HG03378 (cell line): ENCODE measurements around the gene RNF225.
"Not testable (repeated sequence)": the region's sequence is repeated elsewhere in the genome, so short reads cannot be mapped to it uniquely, and the experiment has no call there.

Experiments used
- ATAC-seq: cut with Tn5 transposase; IDR thresholded peaks from one replicate; pipeline ENCODE4 v1.9.1; 2021; ENCODE audit warnings: mild to moderate bottlenecking, moderate library complexity; ENCODE audit not compliant: unreplicated experiment

Gene RNF225

GRCh38 chr19:58395220-58395978 is at the start of gene RNF225:
TSS of gene RNF225 (plus strand) at chr19:58395656. CDS start at chr19:58396090, 434 bp downstream.
- no peak for ATAC-seq

GRCh38 chr19:58346961-58347929 is 48.2 kb upstream of the RNF225 start:
- peak; percentile 60 for ATAC-seq

GRCh38 chr19:58348080-58348479 is 47.4 kb upstream of the RNF225 start:
- not testable (repeated sequence) for ATAC-seq

GRCh38 chr19:58349590-58349989 is 45.9 kb upstream of the RNF225 start:
- ATAC-seq = no peak

GRCh38 chr19:58350001-58350861 is 45.2 kb upstream of the RNF225 start:
- ATAC-seq = no peak

- no peak for ATAC-seq
Observed at GRCh38 chr19:58350871-58351557, 44.4 kb upstream of the RNF225 start.

GRCh38 chr19:58351558-58351878 is 43.9 kb upstream of the RNF225 start:
- ATAC-seq = no peak

GRCh38 chr19:58351990-58352755 is 43.3 kb upstream of the RNF225 start:
- no peak for ATAC-seq

GRCh38 chr19:58352760-58353671 is 42.4 kb upstream of the RNF225 start, which contains the start of gene A1BG:
TSS of gene A1BG (minus strand) at chr19:58353492. CDS start at chr19:58353437, 55 bp downstream.
- ATAC-seq = no peak

GRCh38 chr19:58353717-58354477 is 41.6 kb upstream of the RNF225 start:
- ATAC-seq = no peak

- ATAC-seq = no peak
Observed at GRCh38 chr19:58354478-58355030, 40.9 kb upstream of the RNF225 start.

- ATAC-seq = no peak
Observed at GRCh38 chr19:58355215-58355796, 40.1 kb upstream of the RNF225 start.

- ATAC-seq = no peak
Observed at GRCh38 chr19:58355908-58356765, 39.3 kb upstream of the RNF225 start.

GRCh38 chr19:58356766-58357480 is 38.5 kb upstream of the RNF225 start:
- no peak for ATAC-seq

- no peak for ATAC-seq
Observed at GRCh38 chr19:58357481-58358145, 37.8 kb upstream of the RNF225 start.
